HL-60 (cell line): ENCODE data around the gene ICAM5.

Experiments
- DNase-seq, 2 experiments: peaks; one replicate each; pipeline ENCODE4 v3.0.0-alpha.2; 2010 to 2020; ENCODE audit warnings: low read depth in 1 of 2, low spot score in 1 of 2
- H3K27ac ChIP-seq: fragments of 250-450 bp; sonication (Bioruptor Pico); replicated peaks from 2 replicates; pipeline ENCODE4 v1.5.1; 2020; ENCODE audit warnings: mild to moderate bottlenecking, moderate library complexity
- H3K27me3 ChIP-seq: fragments of 250-450 bp; sonication (Bioruptor Pico); 2 replicates; pipeline ENCODE4 v1.5.1; 2021; ENCODE audit warnings: mild to moderate bottlenecking, moderate library complexity; ENCODE audit not compliant: insufficient read depth, poor library complexity, severe bottlenecking
- H3K4me3 ChIP-seq: replicated peaks from 2 replicates; pipeline ENCODE4 v1.5.1; 2011; ENCODE audit warnings: mild to moderate bottlenecking, control low read depth, low read length; ENCODE audit not compliant: insufficient read depth
- GABPA ChIP-seq: IDR thresholded peaks from 2 replicates; pipeline ENCODE4 v1.6.1; 2012; ENCODE audit warnings: low read depth
- POLR2AphosphoS5 ChIP-seq: IDR thresholded peaks from 2 replicates; pipeline ENCODE4 v1.6.1; 2012; ENCODE audit warnings: low read depth
- SPI1 ChIP-seq: IDR thresholded peaks from 2 replicates; pipeline ENCODE4 v1.6.1; 2012; ENCODE audit warnings: low read depth, mild to moderate bottlenecking, borderline replicate concordance
- TF ChIP-seq, protein P1 (sequence below): IDR thresholded peaks from 2 replicates; pipeline ENCODE4 v1.6.1; 2012; ENCODE audit warnings: low read depth; ENCODE audit not compliant: insufficient replicate concordance
- TF ChIP-seq, protein P2 (sequence below): IDR thresholded peaks from one replicate; pipeline ENCODE4 v1.5.1; 2011; ENCODE audit warnings: low read length, control low read depth, inconsistent platforms; ENCODE audit not compliant: insufficient read depth

The ICAM5 gene

DNA sequence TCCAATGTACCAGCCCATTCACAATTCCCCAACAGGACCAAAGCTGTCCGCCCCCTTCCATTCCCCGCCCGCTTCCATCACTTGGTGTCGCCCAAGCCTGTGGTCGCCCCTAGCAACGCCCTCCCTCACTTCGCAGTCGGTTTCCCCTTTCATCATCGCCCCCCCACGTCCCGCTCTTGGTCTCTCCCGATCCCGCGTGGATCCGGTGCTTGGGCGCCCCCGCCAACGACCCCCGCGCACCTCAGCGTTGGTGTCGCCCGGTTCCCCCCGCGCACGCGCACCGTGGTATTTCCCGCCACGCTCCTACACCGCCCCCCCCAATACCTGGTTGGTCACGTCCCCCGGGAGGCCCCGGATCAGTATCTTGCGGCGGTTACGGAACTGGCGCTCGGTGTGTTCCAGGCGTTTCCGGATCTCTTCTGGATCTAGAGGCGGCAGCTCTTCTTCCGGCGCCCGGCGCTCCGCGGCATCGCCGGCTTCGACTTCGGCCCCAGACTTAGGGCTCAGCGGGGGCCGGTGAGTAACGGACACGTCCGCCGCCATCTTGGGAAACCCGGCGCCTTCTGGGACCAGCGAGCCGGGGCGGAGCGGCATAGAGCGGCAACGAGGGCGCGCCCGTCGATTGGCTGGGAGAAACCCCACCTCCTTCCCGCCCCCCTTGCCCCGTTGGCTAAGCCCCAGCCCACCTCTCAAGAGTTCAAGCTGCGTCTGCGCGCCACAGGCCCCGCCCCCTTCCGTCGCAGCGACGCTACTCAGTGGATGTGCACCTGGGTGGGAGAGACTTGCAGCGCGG is 43.4 kb downstream of the ICAM5 start, which contains the start of gene RAVER1:
TSS of gene RAVER1 (minus strand) at position 565 of the 793 bp plus-strand sequence. CDS start at position 543, 22 bp downstream.
- TF ChIP-seq GABPA (no peak), POLR2AphosphoS5 (peak; percentile 93), SPI1 (no peak)
- TF ChIP-seq, protein P1, sequence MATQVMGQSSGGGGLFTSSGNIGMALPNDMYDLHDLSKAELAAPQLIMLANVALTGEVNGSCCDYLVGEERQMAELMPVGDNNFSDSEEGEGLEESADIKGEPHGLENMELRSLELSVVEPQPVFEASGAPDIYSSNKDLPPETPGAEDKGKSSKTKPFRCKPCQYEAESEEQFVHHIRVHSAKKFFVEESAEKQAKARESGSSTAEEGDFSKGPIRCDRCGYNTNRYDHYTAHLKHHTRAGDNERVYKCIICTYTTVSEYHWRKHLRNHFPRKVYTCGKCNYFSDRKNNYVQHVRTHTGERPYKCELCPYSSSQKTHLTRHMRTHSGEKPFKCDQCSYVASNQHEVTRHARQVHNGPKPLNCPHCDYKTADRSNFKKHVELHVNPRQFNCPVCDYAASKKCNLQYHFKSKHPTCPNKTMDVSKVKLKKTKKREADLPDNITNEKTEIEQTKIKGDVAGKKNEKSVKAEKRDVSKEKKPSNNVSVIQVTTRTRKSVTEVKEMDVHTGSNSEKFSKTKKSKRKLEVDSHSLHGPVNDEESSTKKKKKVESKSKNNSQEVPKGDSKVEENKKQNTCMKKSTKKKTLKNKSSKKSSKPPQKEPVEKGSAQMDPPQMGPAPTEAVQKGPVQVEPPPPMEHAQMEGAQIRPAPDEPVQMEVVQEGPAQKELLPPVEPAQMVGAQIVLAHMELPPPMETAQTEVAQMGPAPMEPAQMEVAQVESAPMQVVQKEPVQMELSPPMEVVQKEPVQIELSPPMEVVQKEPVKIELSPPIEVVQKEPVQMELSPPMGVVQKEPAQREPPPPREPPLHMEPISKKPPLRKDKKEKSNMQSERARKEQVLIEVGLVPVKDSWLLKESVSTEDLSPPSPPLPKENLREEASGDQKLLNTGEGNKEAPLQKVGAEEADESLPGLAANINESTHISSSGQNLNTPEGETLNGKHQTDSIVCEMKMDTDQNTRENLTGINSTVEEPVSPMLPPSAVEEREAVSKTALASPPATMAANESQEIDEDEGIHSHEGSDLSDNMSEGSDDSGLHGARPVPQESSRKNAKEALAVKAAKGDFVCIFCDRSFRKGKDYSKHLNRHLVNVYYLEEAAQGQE: peak; percentile 75
- Histone ChIP-seq H3K27ac (peak within 1 kb of the TSS; percentile 97), H3K27me3 (no peaks in the 10 kb centered on the region), H3K4me3 (peak within 1 kb of the TSS; percentile 94)
- DNase-seq: peak; percentile 97 to 98

DNA sequence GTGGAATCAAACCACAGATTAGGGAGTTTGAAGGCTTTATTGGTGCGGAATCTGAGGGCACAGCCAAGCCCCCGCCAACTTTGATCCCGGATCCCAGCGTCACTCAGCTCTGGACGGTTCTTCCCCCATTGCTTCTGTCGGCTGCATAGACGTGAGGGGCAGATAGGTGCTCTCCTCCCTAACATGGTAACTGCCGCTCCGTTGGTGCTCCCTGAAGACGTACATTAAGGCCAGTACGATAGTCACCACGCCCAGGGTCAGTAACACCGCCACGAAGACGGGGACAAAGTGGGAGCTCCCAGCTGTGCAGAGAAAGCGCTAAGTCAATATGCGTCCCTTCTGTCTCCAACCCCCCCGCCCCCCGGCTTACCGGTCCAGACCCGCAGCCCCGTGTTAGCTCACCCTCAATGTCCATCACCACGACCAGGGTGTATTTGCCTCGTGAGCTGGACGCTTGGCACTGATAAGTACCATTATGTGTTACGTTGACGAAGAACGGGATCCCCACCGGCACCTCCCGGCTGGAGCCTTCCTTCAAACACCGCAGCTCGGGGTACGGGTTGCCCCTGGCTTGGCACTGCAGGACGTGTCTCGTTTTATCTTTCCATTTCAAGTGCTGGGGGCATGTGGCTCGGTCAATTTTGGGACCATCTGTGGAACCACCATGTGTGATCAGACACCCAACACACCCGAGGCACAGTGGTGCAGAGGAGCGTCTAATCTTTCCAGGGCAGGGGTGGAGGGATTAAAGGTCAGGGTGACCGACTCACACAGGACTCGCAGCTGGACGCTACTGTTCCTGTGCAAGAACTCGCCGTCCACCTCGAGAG is 44.2 kb downstream of the ICAM5 start:
- DNase-seq: no peak
- H3K4me3 ChIP-seq: peak overlapping the region; percentile 94
- H3K27me3 ChIP-seq: no peaks in the 10 kb centered on the region
- TF ChIP-seq GABPA (no peak), SPI1 (no peak), POLR2AphosphoS5 (no peak; the same call in 1 of the 2 replicates)
- TF ChIP-seq, protein P2, sequence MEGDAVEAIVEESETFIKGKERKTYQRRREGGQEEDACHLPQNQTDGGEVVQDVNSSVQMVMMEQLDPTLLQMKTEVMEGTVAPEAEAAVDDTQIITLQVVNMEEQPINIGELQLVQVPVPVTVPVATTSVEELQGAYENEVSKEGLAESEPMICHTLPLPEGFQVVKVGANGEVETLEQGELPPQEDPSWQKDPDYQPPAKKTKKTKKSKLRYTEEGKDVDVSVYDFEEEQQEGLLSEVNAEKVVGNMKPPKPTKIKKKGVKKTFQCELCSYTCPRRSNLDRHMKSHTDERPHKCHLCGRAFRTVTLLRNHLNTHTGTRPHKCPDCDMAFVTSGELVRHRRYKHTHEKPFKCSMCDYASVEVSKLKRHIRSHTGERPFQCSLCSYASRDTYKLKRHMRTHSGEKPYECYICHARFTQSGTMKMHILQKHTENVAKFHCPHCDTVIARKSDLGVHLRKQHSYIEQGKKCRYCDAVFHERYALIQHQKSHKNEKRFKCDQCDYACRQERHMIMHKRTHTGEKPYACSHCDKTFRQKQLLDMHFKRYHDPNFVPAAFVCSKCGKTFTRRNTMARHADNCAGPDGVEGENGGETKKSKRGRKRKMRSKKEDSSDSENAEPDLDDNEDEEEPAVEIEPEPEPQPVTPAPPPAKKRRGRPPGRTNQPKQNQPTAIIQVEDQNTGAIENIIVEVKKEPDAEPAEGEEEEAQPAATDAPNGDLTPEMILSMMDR: no peak
- TF ChIP-seq, protein P1: no peak
- peak overlapping the region; percentile 97 for H3K27ac ChIP-seq

DNA sequence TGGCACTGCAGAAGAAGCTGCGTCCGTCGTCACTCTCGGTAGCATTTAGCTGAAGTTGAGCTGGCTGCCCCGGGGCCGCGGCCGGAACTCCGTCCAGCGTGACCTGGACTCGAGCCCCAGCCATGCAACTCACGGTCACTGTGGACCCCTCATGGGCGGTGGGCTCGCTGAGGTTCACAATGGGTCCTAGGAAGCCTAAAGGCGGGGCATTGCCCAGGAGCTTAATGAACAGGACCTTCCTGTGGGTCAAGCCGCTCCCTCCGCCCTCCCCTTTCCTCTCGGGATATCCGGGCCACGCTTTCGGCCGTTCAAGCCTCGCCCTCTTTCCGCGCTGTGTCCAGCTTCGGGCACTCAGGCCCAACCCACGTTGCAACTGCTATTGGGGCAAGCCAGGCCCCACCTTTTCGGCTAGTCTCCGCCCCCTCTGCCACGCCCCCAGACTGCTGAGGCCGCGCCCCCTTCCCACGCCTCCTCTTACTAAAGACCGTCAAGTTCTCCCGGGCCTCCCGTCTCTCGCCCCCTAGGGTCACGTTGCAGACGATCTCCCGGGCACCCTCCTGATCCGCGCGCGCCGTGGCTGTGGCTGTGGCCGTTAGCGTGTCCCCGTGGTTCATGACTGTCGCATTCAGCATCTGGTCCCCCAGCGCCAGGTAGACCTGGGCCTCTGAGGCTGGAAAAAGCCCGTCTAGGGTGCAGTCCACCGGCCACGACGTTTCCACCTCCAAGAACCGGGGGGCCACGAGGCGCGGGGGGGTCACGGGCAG is 45.0 kb downstream of the ICAM5 start:
- peak in 1 of 2 experiments; percentile 19 for DNase-seq
- TF ChIP-seq, protein P1: no peak
- TF ChIP-seq POLR2AphosphoS5 (no peak), SPI1 (no peak), GABPA (no peak)
- TF ChIP-seq, protein P2: no peak
- H3K4me3 ChIP-seq: no peak overlapping the region
- H3K27me3 ChIP-seq: no peaks in the 10 kb centered on the region
- H3K27ac ChIP-seq: no peak overlapping the region
